Measurements from ENCODE around the gene CARD11. TPM values are rescaled to one million over a fixed set of nuclear protein-coding genes. Genes with fewer than 3 reads are reported as not detected.

The CARD11 gene
- total RNA-seq, 1 donor from 2014 or later = 1.4 TPM

DNA sequence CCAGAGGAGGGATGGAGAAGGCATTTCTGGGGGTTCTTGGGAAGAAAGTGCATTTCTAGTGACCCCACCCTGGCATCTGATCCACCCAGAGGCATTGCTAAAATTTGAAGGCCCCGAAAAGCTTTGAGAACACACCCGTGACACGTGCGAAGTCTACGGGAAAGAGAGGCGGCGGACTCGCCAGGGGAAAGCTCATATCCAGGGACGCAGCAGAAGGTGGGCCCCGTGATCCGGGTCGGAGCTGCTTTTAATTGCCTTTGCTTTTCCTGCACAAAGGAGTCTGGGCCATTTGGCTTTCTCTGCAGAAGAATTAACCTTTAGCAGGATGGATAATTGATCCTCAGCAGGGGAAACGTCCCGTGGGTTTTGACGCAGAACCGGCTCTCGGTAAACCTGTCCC lies 50.3 kb downstream of the CARD11 start:
- TF ChIP-seq, protein P1, sequence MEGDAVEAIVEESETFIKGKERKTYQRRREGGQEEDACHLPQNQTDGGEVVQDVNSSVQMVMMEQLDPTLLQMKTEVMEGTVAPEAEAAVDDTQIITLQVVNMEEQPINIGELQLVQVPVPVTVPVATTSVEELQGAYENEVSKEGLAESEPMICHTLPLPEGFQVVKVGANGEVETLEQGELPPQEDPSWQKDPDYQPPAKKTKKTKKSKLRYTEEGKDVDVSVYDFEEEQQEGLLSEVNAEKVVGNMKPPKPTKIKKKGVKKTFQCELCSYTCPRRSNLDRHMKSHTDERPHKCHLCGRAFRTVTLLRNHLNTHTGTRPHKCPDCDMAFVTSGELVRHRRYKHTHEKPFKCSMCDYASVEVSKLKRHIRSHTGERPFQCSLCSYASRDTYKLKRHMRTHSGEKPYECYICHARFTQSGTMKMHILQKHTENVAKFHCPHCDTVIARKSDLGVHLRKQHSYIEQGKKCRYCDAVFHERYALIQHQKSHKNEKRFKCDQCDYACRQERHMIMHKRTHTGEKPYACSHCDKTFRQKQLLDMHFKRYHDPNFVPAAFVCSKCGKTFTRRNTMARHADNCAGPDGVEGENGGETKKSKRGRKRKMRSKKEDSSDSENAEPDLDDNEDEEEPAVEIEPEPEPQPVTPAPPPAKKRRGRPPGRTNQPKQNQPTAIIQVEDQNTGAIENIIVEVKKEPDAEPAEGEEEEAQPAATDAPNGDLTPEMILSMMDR (IDR thresholded peaks at IDR 0.05; ENCODE audit: partially characterized antibody, unreplicated experiment) = no peak

DNA sequence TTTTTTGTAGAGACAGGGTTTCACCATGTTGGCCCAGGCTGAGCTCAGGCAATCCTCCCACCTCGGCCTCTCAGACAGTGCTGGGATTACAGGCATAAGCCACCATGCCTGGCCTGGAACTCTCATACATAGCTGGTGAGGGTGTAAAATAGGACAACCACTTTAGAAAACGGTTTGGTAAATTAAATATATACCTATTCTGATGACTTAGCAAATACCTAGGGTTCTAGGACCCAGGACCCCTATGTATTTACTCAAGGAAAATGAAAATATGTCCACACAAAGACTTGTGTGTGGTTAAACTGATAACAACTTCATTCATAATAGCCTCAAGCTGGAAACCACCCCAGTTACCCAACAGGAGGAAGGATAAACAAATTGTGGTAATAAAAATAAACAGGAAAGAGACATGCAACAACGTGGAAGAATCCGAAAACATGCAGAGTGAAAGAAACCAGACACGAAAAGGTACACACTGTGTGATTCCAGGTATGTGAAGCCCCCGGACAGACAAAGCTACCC lies 52.7 kb downstream of the CARD11 start:
- Mint-ChIP-seq H3K27me3 (ENCODE audit: unreplicated experiment) (peaks cover 13% of the 10 kb centered on the region), H3K9me3 (ENCODE audit: unreplicated experiment) (peaks cover 8% of the 10 kb centered on the region), H3K36me3 (ENCODE audit: unreplicated experiment) (peaks cover 29% of the 10 kb centered on the region), H3K4me1 (ENCODE audit: low read depth, unreplicated experiment) (peaks cover 5% of the 10 kb centered on the region), H3K27ac (ENCODE audit: unreplicated experiment) (no peak overlapping the region), H3K4me3 (ENCODE audit: unreplicated experiment) (no peak overlapping the region)
- TF ChIP-seq, protein P1 (IDR thresholded peaks at IDR 0.05; ENCODE audit: partially characterized antibody, unreplicated experiment) = no peak
- no peak for DNase-seq

More for the DNA sequence above, 50.3 kb downstream of the CARD11 start:
- Mint-ChIP-seq H3K9me3 (ENCODE audit: unreplicated experiment) (peaks cover 11% of the 10 kb centered on the region), H3K27me3 (ENCODE audit: unreplicated experiment) (peaks cover 11% of the 10 kb centered on the region), H3K4me3 (ENCODE audit: unreplicated experiment) (peak overlapping the region; percentile 20), H3K36me3 (ENCODE audit: unreplicated experiment) (peaks cover 19% of the 10 kb centered on the region), H3K4me1 (ENCODE audit: low read depth, unreplicated experiment) (peaks cover 12% of the 10 kb centered on the region), H3K27ac (ENCODE audit: unreplicated experiment) (no peak overlapping the region)
- no peak for DNase-seq

DNA sequence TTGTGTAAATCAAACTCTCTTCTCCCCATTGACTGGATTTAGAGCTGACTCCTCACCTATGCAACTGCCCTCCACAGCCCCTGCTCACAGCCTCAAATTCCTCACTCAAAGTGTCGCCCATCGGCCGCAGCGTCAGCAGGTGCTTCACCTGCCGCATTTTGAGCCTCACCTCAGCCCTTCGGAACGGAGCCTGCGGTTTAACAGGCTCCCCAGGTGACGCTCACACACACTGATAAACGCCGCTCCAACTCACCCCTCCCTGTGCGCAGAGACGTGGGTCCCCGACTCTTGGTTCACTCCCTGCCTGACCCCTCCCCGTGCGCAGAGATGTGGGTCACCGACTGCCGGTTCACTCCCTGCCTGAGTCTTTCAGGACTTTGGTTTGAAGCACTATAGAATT lies 57.1 kb downstream of the CARD11 start:
- H3K9me3 Mint-ChIP-seq (ENCODE audit: unreplicated experiment) = peaks cover 5% of the 10 kb centered on the region
- TF ChIP-seq, protein P1 (IDR thresholded peaks at IDR 0.05; ENCODE audit: partially characterized antibody, unreplicated experiment) = no peak
- H3K4me1 Mint-ChIP-seq (ENCODE audit: low read depth, unreplicated experiment) = peaks cover 1% of the 10 kb centered on the region
- no peak overlapping the region for H3K4me3 Mint-ChIP-seq (ENCODE audit: unreplicated experiment)
- H3K27ac Mint-ChIP-seq (ENCODE audit: unreplicated experiment) = no peak overlapping the region
- no peak for DNase-seq
- peaks cover 21% of the 10 kb centered on the region for H3K36me3 Mint-ChIP-seq (ENCODE audit: unreplicated experiment)
- peaks cover 7% of the 10 kb centered on the region for H3K27me3 Mint-ChIP-seq (ENCODE audit: unreplicated experiment)

DNA sequence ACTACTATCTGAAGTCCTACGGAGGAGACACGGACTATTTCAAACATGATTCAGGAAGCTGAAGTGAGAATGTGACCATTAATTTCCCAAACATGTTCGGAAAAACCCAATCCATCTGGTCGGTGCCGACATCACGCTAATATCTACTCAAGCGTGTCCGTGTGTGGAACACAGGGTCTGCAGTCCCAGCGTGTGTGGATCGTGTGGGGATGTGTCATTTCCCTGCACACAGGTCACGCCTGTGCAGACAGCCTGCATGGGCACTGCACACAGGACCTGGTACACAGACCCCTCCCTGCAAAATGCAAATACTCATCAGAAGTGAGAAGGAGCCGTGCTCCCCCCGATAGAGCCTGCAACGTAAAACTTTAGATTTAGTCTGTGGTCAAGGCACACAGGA lies 57.8 kb downstream of the CARD11 start:
- H3K36me3 Mint-ChIP-seq (ENCODE audit: unreplicated experiment) = peaks cover 15% of the 10 kb centered on the region
- TF ChIP-seq, protein P1 (IDR thresholded peaks at IDR 0.05; ENCODE audit: partially characterized antibody, unreplicated experiment) = no peak
- H3K4me1 Mint-ChIP-seq (ENCODE audit: low read depth, unreplicated experiment) = peaks cover 1% of the 10 kb centered on the region
- H3K27ac Mint-ChIP-seq (ENCODE audit: unreplicated experiment) = no peak overlapping the region
- peaks cover 7% of the 10 kb centered on the region for H3K9me3 Mint-ChIP-seq (ENCODE audit: unreplicated experiment)
- no peak for DNase-seq
- no peak overlapping the region for H3K4me3 Mint-ChIP-seq (ENCODE audit: unreplicated experiment)
- H3K27me3 Mint-ChIP-seq (ENCODE audit: unreplicated experiment) = peaks cover 7% of the 10 kb centered on the region

DNA sequence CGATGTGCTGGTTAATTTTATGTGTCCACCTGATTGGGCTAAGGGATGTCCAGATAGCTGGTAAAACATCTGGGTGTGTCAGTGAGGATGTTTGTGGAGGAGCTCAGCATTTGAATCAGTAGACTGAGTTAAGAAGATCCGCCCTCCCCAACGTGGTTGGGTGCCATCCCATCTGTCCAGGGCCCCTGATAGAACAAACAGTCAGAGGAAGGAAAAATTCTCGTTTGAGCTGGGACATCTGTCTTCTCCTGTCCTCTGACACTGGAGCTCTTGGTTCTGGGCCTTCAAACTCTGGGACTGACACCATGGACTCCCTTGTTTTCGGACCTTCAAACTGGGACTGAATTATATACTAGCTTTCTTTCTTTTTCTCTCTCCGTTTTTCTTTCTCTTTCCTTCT lies 59.6 kb downstream of the CARD11 start:
- Mint-ChIP-seq H3K9me3 (ENCODE audit: unreplicated experiment) (peaks cover 7% of the 10 kb centered on the region), H3K27ac (ENCODE audit: unreplicated experiment) (no peak overlapping the region), H3K36me3 (ENCODE audit: unreplicated experiment) (peaks cover 11% of the 10 kb centered on the region), H3K27me3 (ENCODE audit: unreplicated experiment) (peaks cover 6% of the 10 kb centered on the region), H3K4me3 (ENCODE audit: unreplicated experiment) (no peak overlapping the region), H3K4me1 (ENCODE audit: low read depth, unreplicated experiment) (peaks cover 7% of the 10 kb centered on the region)
- TF ChIP-seq, protein P1 (IDR thresholded peaks at IDR 0.05; ENCODE audit: partially characterized antibody, unreplicated experiment) = no peak
- DNase-seq = no peak
